Fibroblast of skin of scalp (primary cell): ENCODE results near the gene SMCO3. TPM values are rescaled to one million over a fixed set of nuclear protein-coding genes. Genes with fewer than 3 reads are reported as not detected.
A peak's percentile ranks its signal among the peaks of the same experiment; 100 is the strongest.

Experiments used
- DNase-seq: peaks from one replicate; pipeline ENCODE4 v3.0.0-alpha.2; 2013
- polyA plus RNA-seq, 2 experiments: library from polyadenylated mRNA; unstranded; fragments of 120-200 nt; gene quantifications; one replicate each; pipeline ENCODE4 v1.2.1, GENCODE V29; 2013; ENCODE audit not compliant: insufficient read length in 2 of 2

SMCO3 gene
- polyA plus RNA-seq (2013, experiment 1 of 2; ENCODE audit: insufficient read length), result 0.07 TPM
- not detected for polyA plus RNA-seq (2013, experiment 2 of 2; ENCODE audit: insufficient read length)

DNA sequence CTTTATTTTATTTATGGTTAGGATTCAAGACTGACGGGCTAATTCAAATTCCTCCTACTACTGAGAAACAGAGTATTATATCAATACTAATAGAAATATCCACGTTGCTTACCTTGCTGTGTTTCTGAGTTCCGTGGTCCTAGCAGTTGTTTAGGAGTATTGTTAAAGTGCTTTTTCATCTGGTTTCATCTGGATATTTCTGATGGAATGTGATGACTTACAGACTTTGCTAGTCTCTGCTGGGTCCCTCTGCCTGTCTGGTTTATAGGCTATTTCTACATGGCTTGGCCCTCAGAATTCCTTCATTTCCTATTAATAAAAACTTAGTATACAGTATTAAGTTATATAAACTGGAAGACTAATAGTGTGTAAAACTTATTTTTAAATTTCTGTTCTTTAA, at the start of gene SMCO3:
SMCO3 (minus strand) TSS at position 169 of the 400 bp plus-strand sequence. CDS start 7,502 bp downstream, outside the sequence.
- DNase-seq, result no peak

GRCh38 chr12:14860490-14860889, 46.5 kb upstream of the SMCO3 start:
- DNase-seq, result no peak

- DNase-seq, result no peak
Measured at GRCh38 chr12:14858513-14858912, 44.5 kb upstream of the SMCO3 start.

DNA sequence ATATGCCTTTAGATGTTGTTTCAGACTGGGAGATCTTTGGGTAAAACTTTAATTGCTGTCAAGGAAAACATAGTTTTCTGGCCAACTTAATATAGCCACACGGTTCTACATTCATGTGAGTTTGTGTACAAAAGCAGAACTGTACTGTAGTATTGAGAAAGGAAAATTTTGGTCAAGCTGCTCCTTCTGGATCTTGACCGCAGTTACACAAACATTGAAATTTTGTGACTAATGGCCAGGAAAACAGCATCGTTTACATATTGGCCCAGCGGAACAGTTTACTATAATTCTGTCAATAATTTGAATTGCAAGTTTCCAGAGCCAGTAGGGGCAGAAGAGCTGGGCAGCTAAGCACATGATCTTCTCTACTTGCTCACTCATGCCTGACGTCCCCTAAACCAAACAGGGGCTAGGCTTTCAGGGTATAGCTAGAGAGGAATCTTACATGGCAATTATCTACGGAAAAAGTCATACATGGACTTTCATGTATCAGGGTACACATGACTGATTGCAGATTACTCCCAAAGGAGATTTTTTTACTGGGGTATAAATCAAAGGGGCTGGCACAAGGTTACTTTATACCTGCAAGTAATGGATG, 40.7 kb upstream of the SMCO3 start:
- no peak for DNase-seq

GRCh38 chr12:14853961-14854360, 40.0 kb upstream of the SMCO3 start:
- no peak for DNase-seq

GRCh38 chr12:14852880-14853279, 38.9 kb upstream of the SMCO3 start:
- DNase-seq, result no peak

- no peak for DNase-seq
Measured at GRCh38 chr12:14850929-14851663, 37.1 kb upstream of the SMCO3 start.

GRCh38 chr12:14849661-14850060, 35.7 kb upstream of the SMCO3 start:
- no peak for DNase-seq

DNA sequence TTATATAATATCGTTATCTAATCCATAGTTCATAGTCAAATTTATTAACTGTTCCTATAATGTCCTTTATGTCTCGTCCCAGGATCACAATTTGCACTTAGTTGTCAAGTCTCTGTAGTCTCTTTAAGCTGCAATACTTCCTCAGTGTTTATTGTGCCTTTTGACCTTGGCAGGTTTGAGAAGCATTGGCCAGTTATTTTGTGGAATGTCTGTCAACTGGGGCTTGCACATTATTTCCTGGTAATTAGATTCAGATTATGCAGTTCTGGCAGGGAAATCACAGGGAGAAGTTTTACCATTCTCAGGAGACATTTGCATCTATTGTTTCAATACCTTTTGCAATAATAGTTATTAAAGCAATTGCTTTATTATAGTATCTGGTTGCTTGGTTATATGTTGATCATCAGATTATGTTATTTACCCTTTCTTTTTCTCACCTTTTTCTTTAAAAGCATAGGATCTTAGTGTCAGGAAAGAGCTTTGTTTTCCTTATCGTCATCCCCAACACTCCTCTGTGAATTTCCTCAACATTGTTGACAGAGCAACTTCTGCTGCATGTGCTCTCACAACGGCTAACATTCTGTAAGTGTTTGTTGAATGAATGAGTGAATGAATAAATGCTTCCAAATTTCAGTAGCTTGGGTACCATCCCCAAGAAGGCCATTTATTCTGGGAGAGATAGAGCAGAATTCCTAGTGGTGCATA, 33.0 kb upstream of the SMCO3 start:
- DNase-seq, result no peak

- no peak for DNase-seq
Measured at GRCh38 chr12:14846042-14846587, 32.1 kb upstream of the SMCO3 start.

DNA sequence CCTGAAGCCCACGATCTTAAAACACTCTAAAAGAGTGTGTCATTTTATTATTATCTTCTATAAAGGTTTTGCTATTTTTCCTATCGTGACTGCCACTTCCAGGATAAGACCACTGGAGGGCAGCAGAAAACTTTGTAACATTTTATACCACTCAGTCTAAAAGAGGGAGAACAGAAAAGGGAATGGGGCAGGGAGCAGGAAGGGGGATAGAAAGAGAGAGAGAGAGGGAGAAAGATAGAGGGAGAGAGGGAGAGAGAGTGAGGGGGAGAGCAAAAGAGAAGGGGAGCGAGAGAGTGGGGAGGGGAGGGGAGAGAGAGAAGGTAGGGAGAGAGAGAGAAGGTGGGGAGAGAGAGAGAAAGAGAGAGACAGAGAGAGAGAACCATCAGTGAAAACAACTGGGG, 31.4 kb upstream of the SMCO3 start:
- peak; percentile 71 for DNase-seq

DNA sequence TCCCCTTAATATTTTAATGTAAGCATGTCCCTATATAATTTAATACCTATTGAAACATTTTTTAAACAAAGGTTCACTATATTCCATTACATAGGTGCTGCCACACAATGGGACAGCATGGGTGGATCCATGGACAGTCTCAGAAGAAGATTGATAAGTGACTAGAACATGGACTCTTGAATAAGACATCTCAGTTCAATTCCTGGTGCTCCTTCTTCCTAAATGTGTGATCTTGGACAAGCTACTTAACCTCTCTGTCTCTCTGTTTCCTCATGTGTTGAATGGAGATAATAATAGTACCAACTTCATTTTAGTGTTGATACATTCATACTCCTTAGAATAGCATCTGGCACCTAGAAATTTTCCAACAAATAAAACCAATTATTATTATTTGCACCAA, 30.4 kb upstream of the SMCO3 start:
- no peak for DNase-seq

DNA sequence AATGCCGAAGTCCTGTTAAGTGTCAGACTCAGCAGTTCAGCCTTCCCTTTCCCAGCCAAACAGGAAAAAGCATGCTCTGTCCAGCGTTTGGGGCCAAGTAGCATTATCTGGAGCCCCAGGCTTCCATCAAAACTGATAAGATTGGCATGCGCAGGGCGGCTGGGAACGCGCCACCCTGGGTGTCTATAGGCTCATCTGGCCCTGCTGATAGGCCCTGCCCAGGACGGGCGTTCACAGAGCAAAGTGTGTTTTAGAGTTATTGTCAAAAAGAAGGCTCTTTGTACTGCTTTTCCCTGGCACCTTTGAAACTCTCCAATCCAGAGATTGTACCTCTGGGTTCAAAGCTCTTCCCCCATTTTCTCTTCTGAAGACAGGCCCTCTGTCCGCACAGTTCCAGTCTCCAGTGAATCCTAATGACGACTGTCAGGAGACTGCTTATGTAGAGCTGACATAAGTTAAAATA, 29.5 kb upstream of the SMCO3 start, which contains the start of gene ART4:
ART4 (minus strand) TSS at position 102 of the 463 bp plus-strand sequence. CDS start 413 bp downstream, outside the sequence.
- DNase-seq, result no peak

DNA sequence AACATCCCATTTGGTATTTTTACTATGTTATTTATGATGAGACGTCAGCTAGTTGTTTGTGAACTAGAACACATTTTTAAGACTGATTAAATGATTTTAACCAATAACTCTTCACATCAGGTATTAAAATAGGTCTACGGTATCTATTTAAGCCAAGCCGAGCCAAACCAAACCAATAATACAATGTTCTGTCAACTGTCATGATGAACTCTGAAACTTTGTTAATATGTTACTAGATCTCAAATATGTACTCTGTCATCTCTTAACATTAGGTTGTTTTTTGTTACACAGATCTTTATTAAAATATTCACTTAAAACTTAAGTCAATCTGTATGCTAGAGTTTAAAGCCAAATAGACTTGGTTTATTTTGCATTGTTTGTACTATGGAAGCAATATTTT, 28.3 kb upstream of the SMCO3 start:
- DNase-seq, result no peak

GRCh38 chr12:14841761-14842160, 27.8 kb upstream of the SMCO3 start:
- DNase-seq, result peak; percentile 89

- DNase-seq, result no peak
Measured at GRCh38 chr12:14840616-14841015, 26.6 kb upstream of the SMCO3 start.

GRCh38 chr12:14839262-14839661, 25.3 kb upstream of the SMCO3 start:
- DNase-seq, result no peak

- DNase-seq, result peak; percentile 84
Measured at GRCh38 chr12:14836336-14837210, 22.6 kb upstream of the SMCO3 start.

- no peak for DNase-seq
Measured at GRCh38 chr12:14834509-14834908, 20.5 kb upstream of the SMCO3 start.

GRCh38 chr12:14833952-14834351, 20.0 kb upstream of the SMCO3 start:
- no peak for DNase-seq

GRCh38 chr12:14833336-14833735, 19.4 kb upstream of the SMCO3 start:
- DNase-seq, result no peak

DNA sequence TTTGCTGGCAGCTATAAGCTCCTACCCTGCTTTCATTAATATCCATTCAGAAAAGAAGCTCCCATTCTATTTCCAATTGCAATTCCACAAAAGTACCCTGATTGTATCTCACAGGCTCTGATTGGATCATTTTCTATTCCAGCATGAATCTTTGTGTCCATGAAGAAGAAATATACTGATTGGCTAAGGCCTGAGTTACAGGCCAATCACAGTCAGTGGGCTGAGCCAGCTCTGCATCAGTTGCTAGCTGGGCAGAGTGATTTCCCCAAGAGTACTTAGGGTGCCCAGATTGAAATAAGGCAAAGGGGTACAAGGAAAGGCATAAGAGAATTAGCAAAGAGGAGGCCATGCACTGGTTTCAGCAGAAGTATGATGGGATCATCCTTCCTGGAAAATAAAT, 14.9 kb upstream of the SMCO3 start:
- no peak for DNase-seq
